IMR-90 (cell line): ENCODE results near the gene WBP11. TPM values are rescaled to one million over a fixed set of nuclear protein-coding genes. Genes with fewer than 3 reads are reported as not detected.

ENCODE experiments used
- ATAC-seq: fragments of 200-7000 bp; cut with Tn5 transposase; 2 replicates; pipeline ENCODE4 v1.9.1; 2020; ENCODE audit warnings: low read depth, mild to moderate bottlenecking, moderate library complexity
- BruUV-seq: library from RNA; stranded (reverse); fragments of 400-500 nt; replicated peaks from 2 replicates; lab custom pipeline; 2021; lab: Mats Ljungman, UMichigan
- CTCF ChIA-PET: fragments of 300-600 bp; formaldehyde crosslinking; extraction: SDS; loops from one replicate; lab custom pipeline; 2021; ENCODE audit warnings: antibody characterized with exemption; lab: Yijun Ruan, JAX
- POLR2A ChIA-PET: fragments of 300-600 bp; sonication (Branson Sonifier 250); formaldehyde crosslinking; loops from one replicate; lab custom pipeline; 2022; ENCODE audit warnings: antibody characterized with exemption; ENCODE audit not compliant: unreplicated experiment; lab: Charles Lee
- DNase-seq: peaks from one replicate; pipeline ENCODE4 v3.0.0; 2013
- H2AFZ ChIP-seq: replicated peaks from 2 replicates; pipeline ENCODE3; 2013; ENCODE audit warnings: low read length, mild to moderate bottlenecking; ENCODE audit not compliant: poor library complexity
- H2AK5ac ChIP-seq: 2 replicates; pipeline ENCODE4 v1.6.1; 2013; ENCODE audit warnings: low read depth, low read length, inconsistent platforms
- H2AK9ac ChIP-seq: replicated peaks from 2 replicates; pipeline ENCODE3; 2013; ENCODE audit warnings: mild to moderate bottlenecking, low read depth, low read length, moderate library complexity; ENCODE audit not compliant: poor library complexity
- H2BK120ac ChIP-seq: 2 replicates; pipeline ENCODE4 v1.6.1; 2013; ENCODE audit warnings: low read depth, low read length, inconsistent platforms
- H2BK15ac ChIP-seq: 3 replicates; pipeline ENCODE4 v1.6.1; 2013; ENCODE audit warnings: low read depth, low read length, inconsistent platforms
- H2BK20ac ChIP-seq: 2 replicates; pipeline ENCODE4 v1.6.1; 2013; ENCODE audit warnings: low read depth, mild to moderate bottlenecking, inconsistent platforms, low read length, moderate library complexity
- H2BK5ac ChIP-seq: 2 replicates; pipeline ENCODE4 v1.6.1; 2013; ENCODE audit warnings: mild to moderate bottlenecking, low read depth, low read length, inconsistent platforms; ENCODE audit not compliant: poor library complexity, severe bottlenecking
- H3K14ac ChIP-seq: replicated peaks from 2 replicates; pipeline ENCODE4 v1.6.1; 2013; ENCODE audit warnings: low read depth, low read length, inconsistent platforms
- H3K18ac ChIP-seq: 2 replicates; pipeline ENCODE4 v1.6.1; 2013; ENCODE audit warnings: low read depth, low read length, control low read depth
- H3K23ac ChIP-seq: 2 replicates; pipeline ENCODE4 v1.6.1; 2013; ENCODE audit warnings: low read depth, low read length, inconsistent platforms
- H3K27ac ChIP-seq: 2 replicates; pipeline ENCODE4 v1.5.1; 2013; ENCODE audit warnings: mild to moderate bottlenecking, control low read depth, low read length; ENCODE audit not compliant: insufficient read depth
- H3K27me3 ChIP-seq: 2 replicates; pipeline ENCODE4 v1.6.1; 2013; ENCODE audit warnings: low read length; ENCODE audit not compliant: control insufficient read depth, insufficient read depth
- H3K36me3 ChIP-seq: 2 replicates; pipeline ENCODE4 v1.6.1; 2013; ENCODE audit warnings: low read length, mixed read lengths; ENCODE audit not compliant: control insufficient read depth, insufficient read depth
- H3K4ac ChIP-seq: 2 replicates; pipeline ENCODE4 v1.6.1; 2013; ENCODE audit warnings: low read depth, low read length, inconsistent platforms
- H3K4me1 ChIP-seq: 2 replicates; pipeline ENCODE4 v1.6.1; 2013; ENCODE audit warnings: low read length, mixed read lengths; ENCODE audit not compliant: control insufficient read depth, insufficient read depth
- H3K4me2 ChIP-seq: 2 replicates; pipeline ENCODE4 v1.6.1; 2013; ENCODE audit warnings: low read depth, mild to moderate bottlenecking, control low read depth, low read length, moderate library complexity
- H3K4me3 ChIP-seq: 2 replicates; pipeline ENCODE4 v1.5.1; 2013; ENCODE audit warnings: low read depth, mild to moderate bottlenecking, control low read depth, low read length, moderate library complexity; ENCODE audit not compliant: insufficient read depth
- H3K56ac ChIP-seq: 2 replicates; pipeline ENCODE4 v1.6.1; 2013; ENCODE audit warnings: low read length, inconsistent platforms; ENCODE audit not compliant: insufficient read depth; ENCODE audit errors: extremely low read depth
- H3K79me1 ChIP-seq, 2 experiments: 2 replicates each; pipeline ENCODE4 v1.6.1; 2013; ENCODE audit warnings: low read length in 2 of 2, inconsistent platforms in 1 of 2, low read depth in 1 of 2
- H3K9ac ChIP-seq: 2 replicates; pipeline ENCODE4 v1.6.1; 2013; ENCODE audit warnings: low read depth, low read length, control low read depth
- H3K9me1 ChIP-seq: 2 replicates; pipeline ENCODE4 v1.6.1; 2013; ENCODE audit warnings: low read length, inconsistent platforms; ENCODE audit not compliant: insufficient read depth
- H3K9me3 ChIP-seq: 2 replicates; pipeline ENCODE4 v1.6.1; 2013; ENCODE audit warnings: low read length; ENCODE audit not compliant: control insufficient read depth, insufficient read depth
- H4K20me1 ChIP-seq: 2 replicates; pipeline ENCODE4 v1.6.1; 2013; ENCODE audit warnings: low read length, inconsistent platforms; ENCODE audit not compliant: insufficient read depth
- H4K5ac ChIP-seq: 2 replicates; pipeline ENCODE4 v1.6.1; 2013; ENCODE audit warnings: mild to moderate bottlenecking, low read depth, low read length, control low read depth
- H4K8ac ChIP-seq, 2 experiments: 2 replicates each; pipeline ENCODE4 v1.6.1; 2013; ENCODE audit warnings: low read depth in 2 of 2, low read length in 2 of 2, control low read depth in 1 of 2, inconsistent platforms in 1 of 2
- H4K91ac ChIP-seq: 2 replicates; pipeline ENCODE4 v1.6.1; 2013; ENCODE audit warnings: low read depth, low read length, inconsistent platforms; ENCODE audit not compliant: insufficient read depth
- BHLHE40 ChIP-seq: fragments of 150-350 bp; IDR thresholded peaks from 2 replicates; pipeline ENCODE4 v1.6.1; 2016; ENCODE audit warnings: mild to moderate bottlenecking, low read depth, low read length
- CEBPB ChIP-seq: IDR thresholded peaks from 2 replicates; pipeline ENCODE4 v1.6.1; 2012; ENCODE audit warnings: low read depth, low read length, improper control_type of control experiment
- CTCF ChIP-seq: conservative IDR thresholded peaks from 2 replicates; pipeline ENCODE4 v1.5.1; 2012; ENCODE audit warnings: mild to moderate bottlenecking, low read depth, low read length, improper control_type of control experiment
- FOS ChIP-seq: fragments of 150-350 bp; IDR thresholded peaks from 2 replicates; pipeline ENCODE4 v1.6.1; 2016; ENCODE audit warnings: low read depth, low read length
- MAZ ChIP-seq: IDR thresholded peaks from 2 replicates; pipeline ENCODE4 v1.6.1; 2012; ENCODE audit warnings: low read depth, mild to moderate bottlenecking, low read length, improper control_type of control experiment, moderate library complexity, borderline replicate concordance
- POLR2A ChIP-seq: IDR thresholded peaks from 2 replicates; pipeline ENCODE4 v1.6.1; 2012; ENCODE audit warnings: mild to moderate bottlenecking, low read depth, low read length
- RCOR1 ChIP-seq: IDR thresholded peaks from 2 replicates; pipeline ENCODE4 v1.6.1; 2012; ENCODE audit warnings: mild to moderate bottlenecking, low read length, improper control_type of control experiment; ENCODE audit not compliant: insufficient replicate concordance
- WGBS, 2 experiments: methylation state at CpG; one replicate each; pipeline versions ENCODE4 v1.1.5 to v1.1.7; 2013; ENCODE audit warnings: missing lambda C conversion rate in 2 of 2; ENCODE audit not compliant: insufficient read length in 1 of 2; ENCODE audit errors: extremely low coverage in 2 of 2; 5-methylcytosine and 5-hydroxymethylcytosine counted together
- dilution Hi-C: fragments of 300-500 bp; cut with HindIII; formaldehyde crosslinking; loops from one replicate; pipeline ENCODE4 v1.14.3; 2018; ENCODE audit warnings: low sequenced_read_pairs; ENCODE audit not compliant: unreplicated experiment
- in situ Hi-C: fragments of 300-500 bp; cut with MboI; formaldehyde crosslinking; loops from 3 replicates; pipeline ENCODE4 v1.14.3; 2019; ENCODE audit warnings: low sequenced_read_pairs, inconsistent platforms, mixed read lengths
- intact Hi-C: fragments of 100-400 bp; cut with micrococcal nuclease; formaldehyde crosslinking; loops from 2 replicates; pipeline ENCODE4 v1.10.0; 2022
- polyA plus RNA-seq, 3 experiments: library from polyadenylated mRNA; depleted of rRNA; stranded (reverse); fragments of >200 nt; gene quantifications; 2 replicates each; pipeline ENCODE4 v1.2.3, GENCODE V29; 2012; ENCODE audit warnings: low replicate concordance in 1 of 3
- total RNA-seq: library from RNA; depleted of rRNA; stranded (reverse); fragments of >200 nt; gene quantifications from 2 replicates; pipeline ENCODE4 v1.2.3, GENCODE V29; 2012

Gene WBP11
- total and polyA plus RNA-seq, 2 of the 4 experiments (the other 2 are of a cell fraction): 2.5 to 18.3 TPM

GRCh38 chr12:14841761-14842160 is 38.5 kb upstream of the WBP11 start:
- peak; percentile 54 for DNase-seq
- no peaks in the 10 kb centered on the region for H3K9me3 ChIP-seq
- H2AK5ac ChIP-seq: peak overlapping the region; percentile 31
- H3K27me3 ChIP-seq: no peaks in the 10 kb centered on the region
- peak overlapping the region; percentile 11; the same call in 1 of the 2 replicates for H3K4me2 ChIP-seq
- ChIA-PET CTCF (no interaction called here), POLR2A (no interaction called here)
- peak overlapping the region; percentile 45 for H4K5ac ChIP-seq
- WGBS, 2 experiments: no CpG with 5 or more reads among the region's 3 CpGs
- H4K8ac ChIP-seq: peak overlapping the region in 1 of 2 experiments; percentile 44; a peak in 1 of 4 replicates
- H3K36me3 ChIP-seq: no peaks in the 10 kb centered on the region
- no peaks in the 10 kb centered on the region; the same call in none of the 2 replicates for H3K9me1 ChIP-seq
- H4K91ac ChIP-seq: peak overlapping the region; percentile 70
- no peak overlapping the region for H3K4me3 ChIP-seq
- peaks cover 3% of the 10 kb centered on the region; the same call in 1 of the 2 replicates for H3K4me1 ChIP-seq
- H2BK5ac ChIP-seq: peak overlapping the region; percentile 74
- H2AFZ ChIP-seq: peak overlapping the region; percentile 35
- H3K14ac ChIP-seq: 0 out of 2 replicates have a peak overlapping the region, but pooled peaks have one; percentile 10
- peak; percentile 59 for ATAC-seq
- intact Hi-C loops: loop anchor here (10.0 kb wide), 1 partner anchor 207 kb away; no protein-coding TSS in a partner anchor
- H2BK20ac ChIP-seq: peak overlapping the region; percentile 54
- peak overlapping the region; percentile 81; the same call in 2 of the 3 replicates for H2BK15ac ChIP-seq
- H3K9ac ChIP-seq: no peak overlapping the region
- TF ChIP-seq FOS: no peak
- no peak for TF ChIP-seq CEBPB
- no peak for TF ChIP-seq MAZ
- TF ChIP-seq BHLHE40: no peak
- no peak for TF ChIP-seq RCOR1
- TF ChIP-seq POLR2A: no peak
- no peak for TF ChIP-seq CTCF
- no peak overlapping the region for H3K56ac ChIP-seq
- no TSS peak for BruUV-seq
- dilution Hi-C loops: no loop called here
- H2AK9ac ChIP-seq: peak overlapping the region; percentile 60
- H2BK120ac ChIP-seq: peak overlapping the region; percentile 72
- H3K79me1 ChIP-seq: no peaks in the 10 kb centered on the region
- peak overlapping the region; percentile 6; the same call in 1 of the 2 replicates for H3K27ac ChIP-seq
- H3K4ac ChIP-seq: peak overlapping the region; percentile 53
- H3K23ac ChIP-seq: no peak overlapping the region
- H4K20me1 ChIP-seq: no peaks in the 10 kb centered on the region
- in situ Hi-C loops: loop anchor here (5.0 kb wide), 1 partner anchor 156 kb away; no protein-coding TSS in a partner anchor
- peak overlapping the region; percentile 79 for H3K18ac ChIP-seq
